A549 (cell line): ENCODE results near the gene OR8S1. TPM values are rescaled to one million over a fixed set of nuclear protein-coding genes. Genes with fewer than 3 reads are reported as not detected.

Source experiments
- ATAC-seq, 2 experiments: fragments of 200-7000 bp in 1 of 2; fragments of >200 bp in 1 of 2; cut with Nextera tagmentation in 1 of 2; cut with Tn5 transposase in 1 of 2; 3 replicates each; pipeline versions ENCODE4 v1.8.0 to v1.9.1; 2018 to 2020; ENCODE audit warnings: mild to moderate bottlenecking in 1 of 2, moderate library complexity in 1 of 2
- CTCF ChIA-PET: fragments of 300-600 bp; sonication (Branson Sonifier 250); formaldehyde crosslinking; extraction: SDS; loops from one replicate; lab custom pipeline; 2021; ENCODE audit warnings: antibody characterized with exemption, inconsistent platforms; lab: Yijun Ruan, JAX
- POLR2A ChIA-PET: fragments of 350-600 bp; formaldehyde crosslinking; extraction: SDS; loops from one replicate; lab custom pipeline; 2021; ENCODE audit warnings: antibody characterized with exemption, inconsistent platforms; lab: Yijun Ruan, JAX
- DNase-seq, 2 experiments: peaks; one replicate each; pipeline versions ENCODE4 v3.0.0 to v3.0.0-alpha.2; 2011 to 2016; ENCODE audit warnings: low read depth in 1 of 2, low spot score in 1 of 2
- FAIRE-seq: peaks from 2 replicates; lab custom pipeline; 2011; peaks lifted over from hg19 to GRCh38; lab: Jason Lieb, UNC
- H3K27ac ChIP-seq, 2 experiments: fragments of >200 bp; sonication (Bioruptor Twin); formaldehyde crosslinking; 3 replicates each; pipeline ENCODE4 v1.5.1; 2016 to 2017
- H3K4me1 ChIP-seq: fragments of >200 bp; sonication (Bioruptor Twin); formaldehyde crosslinking; 3 replicates; pipeline ENCODE4 v1.6.1; 2016
- H3K4me2 ChIP-seq: fragments of >200 bp; sonication (Bioruptor Twin); formaldehyde crosslinking; 3 replicates; pipeline ENCODE4 v1.6.1; 2016
- H3K4me3 ChIP-seq: fragments of >200 bp; sonication (Bioruptor Twin); formaldehyde crosslinking; 3 replicates; pipeline ENCODE4 v1.5.1; 2016
- H3K9me3 ChIP-seq: fragments of >200 bp; sonication (Bioruptor Twin); formaldehyde crosslinking; 3 replicates; pipeline ENCODE4 v1.6.1; 2016
- CBX2 ChIP-seq: fragments of 200-600 bp; sonication (generic); IDR thresholded peaks from 2 replicates; pipeline ENCODE4 v1.6.1; 2016; ENCODE audit warnings: low read depth, mild to moderate bottlenecking, borderline replicate concordance
- CEBPB ChIP-seq, 2 experiments: fragments of >200 bp in 1 of 2; sonication (Bioruptor Twin) in 1 of 2; formaldehyde crosslinking in 1 of 2; IDR thresholded peaks; 2 replicates each; pipeline ENCODE4 v1.6.1; 2012 to 2016
- CTCF ChIP-seq: fragments of >200 bp; sonication (Bioruptor Twin); formaldehyde crosslinking; IDR thresholded peaks from 3 replicates; pipeline ENCODE4 v1.5.1; 2016
- EP300 ChIP-seq, 2 experiments: fragments of >200 bp; sonication (Bioruptor Twin); formaldehyde crosslinking; IDR thresholded peaks; 2 replicates in 1 of 2; 3 replicates in 1 of 2; pipeline ENCODE4 v1.6.1; 2016 to 2017
- ESRRA ChIP-seq: fragments of 150-350 bp; IDR thresholded peaks from 2 replicates; pipeline ENCODE4 v1.6.1; 2014; ENCODE audit warnings: mild to moderate bottlenecking, low read length, borderline replicate concordance
- HOXA7 ChIP-seq: fragments of 250-450 bp; sonication (Bioruptor Pico); IDR thresholded peaks from 2 replicates; pipeline ENCODE4 v1.5.0; 2020; ENCODE audit warnings: mild to moderate bottlenecking, moderate library complexity
- HOXB5 ChIP-seq: fragments of 250-450 bp; sonication (Bioruptor Pico); IDR thresholded peaks from 2 replicates; pipeline ENCODE4 v1.5.0; 2020; ENCODE audit warnings: mild to moderate bottlenecking, moderate library complexity
- KDM5A ChIP-seq: fragments of 200-600 bp; sonication (generic); IDR thresholded peaks from 2 replicates; pipeline ENCODE4 v1.6.1; 2016; ENCODE audit warnings: antibody characterized with exemption, mild to moderate bottlenecking
- MYC ChIP-seq: IDR thresholded peaks from 2 replicates; pipeline ENCODE4 v1.6.1; 2012; ENCODE audit warnings: mild to moderate bottlenecking, inconsistent platforms, low read length, improper control_type of control experiment, borderline replicate concordance
- PBX3 ChIP-seq: IDR thresholded peaks from 2 replicates; pipeline ENCODE4 v1.6.1; 2012
- PHF8 ChIP-seq: fragments of 200-600 bp; sonication (generic); IDR thresholded peaks from 2 replicates; pipeline ENCODE4 v1.6.1; 2016; ENCODE audit warnings: low read depth, mild to moderate bottlenecking, antibody characterized with exemption, moderate library complexity, borderline replicate concordance
- POLR2AphosphoS2 ChIP-seq: conservative IDR thresholded peaks from 2 replicates; pipeline ENCODE4 v1.6.1; 2012; ENCODE audit warnings: low read length, improper control_type of control experiment, inconsistent platforms
- RCOR1 ChIP-seq: fragments of 150-350 bp; IDR thresholded peaks from 2 replicates; pipeline ENCODE4 v1.6.1; 2014; ENCODE audit warnings: antibody characterized with exemption, low read length, low read depth
- REST ChIP-seq: fragments of 200-600 bp; sonication (generic); IDR thresholded peaks from 2 replicates; pipeline ENCODE4 v1.6.1; 2016; ENCODE audit warnings: antibody characterized with exemption, mild to moderate bottlenecking, moderate library complexity
- SREBF2 ChIP-seq: fragments of 450-650 bp; IDR thresholded peaks from 2 replicates; pipeline ENCODE4 v1.6.1; 2014; ENCODE audit warnings: mild to moderate bottlenecking, moderate library complexity
- WGBS: methylation state at CpG from one replicate; pipeline ENCODE4 v1.1.6; 2017; ENCODE audit errors: missing lambda C conversion rate; 5-methylcytosine and 5-hydroxymethylcytosine counted together
- polyA plus RNA-seq, 4 experiments: library from polyadenylated mRNA; depleted of rRNA in 3 of 4; stranded (reverse); fragments of >200 nt; fragmentation: RNase III in 1 of 4; extraction: RNeasy Plus Mini Kit Qiagen cat#74134 plus additional on column Dnase treatment in 1 of 4; gene quantifications; 2 replicates in 3 of 4; 3 replicates in 1 of 4; pipeline ENCODE4 v1.2.3, GENCODE V29; 2011 to 2017

Gene OR8S1
- polyA plus RNA-seq, 2 of the 4 experiments (the other 2 are of a cell fraction) = not detected

GRCh38 chr12:48486261-48486660, 39.2 kb upstream of the OR8S1 start:
- FAIRE-seq = no peak
- CTCF ChIA-PET = no interaction called here

DNA sequence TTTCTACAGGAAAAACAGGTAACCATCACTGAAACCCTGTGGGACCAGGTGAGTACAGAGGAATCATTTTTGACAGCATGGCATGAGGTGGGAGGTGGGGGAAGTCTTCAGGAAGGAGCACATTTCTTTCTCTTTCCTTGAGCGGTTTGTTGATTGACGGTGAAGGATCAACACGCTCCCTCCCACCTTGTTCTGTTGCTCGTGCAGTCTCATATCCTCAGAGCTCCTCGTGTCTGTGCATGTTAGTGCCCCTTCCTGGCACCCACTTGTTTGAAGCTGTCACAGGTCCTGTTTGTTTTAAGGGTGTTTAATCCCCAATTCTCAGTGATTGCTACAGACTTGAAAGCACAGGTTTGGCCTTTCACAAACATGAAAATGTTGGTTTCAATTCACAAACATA, 38.8 kb upstream of the OR8S1 start:
- TF ChIP-seq MYC (no peak), CTCF (no peak), RCOR1 (no peak), PBX3 (no peak)
- TF ChIP-seq, all 56 proteins: peak for 0
- 4% methylated on average over 5 of the region's 5 CpGs for WGBS
- ATAC-seq = no peak
- Histone ChIP-seq H3K4me3 (no peak overlapping the region), H3K27ac (no peak overlapping the region), H3K9me3 (no peaks in the 10 kb centered on the region), H3K4me1 (no peaks in the 10 kb centered on the region), H3K4me2 (no peak overlapping the region)
- FAIRE-seq = no peak
- CTCF ChIA-PET = no interaction called here
- no peak for DNase-seq
- POLR2A ChIA-PET = no interaction called here

More at GRCh38 chr12:48486261-48486660, 39.2 kb upstream of the OR8S1 start:
- TF ChIP-seq KDM5A (no peak), PBX3 (no peak), ESRRA (no peak), POLR2AphosphoS2 (no peak), MYC (no peak), PHF8 (no peak), CTCF (no peak), EP300 (IDR thresholded peaks at IDR 0.05) (no peak), SREBF2 (no peak), REST (no peak), HOXB5 (no peak), HOXA7 (CRISPR knock-in tag) (no peak), CBX2 (no peak), CEBPB (IDR thresholded peaks at IDR 0.05) (no peak)
- no peaks in the 10 kb centered on the region for H3K9me3 ChIP-seq
- no peak overlapping the region for H3K4me3 ChIP-seq
- ATAC-seq (no peak), DNase-seq (no peak)
- WGBS = 0% methylated on average over 2 of the region's 2 CpGs
- H3K27ac ChIP-seq = no peak overlapping the region
- no peak overlapping the region for H3K4me2 ChIP-seq
- POLR2A ChIA-PET = no interaction called here
- H3K4me1 ChIP-seq = no peaks in the 10 kb centered on the region
